PFSK-1 (cell line): Measurements from ENCODE around the gene PTPRK.

Experiments
- FOXP2 ChIP-seq: optimal IDR thresholded peaks from 2 replicates; pipeline ENCODE3; 2011; ENCODE audit warnings: borderline replicate concordance, control low read depth, inconsistent platforms; ENCODE audit not compliant: insufficient read depth; ENCODE audit errors: extremely low read length, extremely low read depth
- POLR2AphosphoS5 ChIP-seq: IDR thresholded peaks from 2 replicates; pipeline ENCODE4 v1.6.1; 2012; ENCODE audit warnings: low read depth, mild to moderate bottlenecking, control low read depth, low read length, moderate library complexity
- REST ChIP-seq, 2 experiments: IDR thresholded peaks; 2 replicates each; pipeline versions ENCODE4 v1.6.1 to v1.8.0; 2011 to 2012; ENCODE audit warnings: low read depth in 2 of 2, low read length in 2 of 2, control low read depth in 1 of 2, inconsistent platforms in 1 of 2, mild to moderate bottlenecking in 1 of 2, moderate library complexity in 1 of 2; ENCODE audit not compliant: insufficient read depth in 1 of 2
- SIN3A ChIP-seq: IDR thresholded peaks from 2 replicates; pipeline ENCODE4 v1.6.1; 2012; ENCODE audit warnings: mild to moderate bottlenecking, low read length, moderate library complexity, borderline replicate concordance; ENCODE audit not compliant: insufficient read depth
- TAF1 ChIP-seq: IDR thresholded peaks from 2 replicates; pipeline ENCODE4 v1.6.1; 2012; ENCODE audit warnings: low read length, control low read depth, borderline replicate concordance; ENCODE audit not compliant: insufficient read depth

PTPRK gene

GRCh38 chr6:128443553-128443952, 76.8 kb downstream of the PTPRK start:
- TF ChIP-seq SIN3A (no peak), REST (IDR thresholded peaks at IDR 0.05; ENCODE audit: insufficient read depth in 1 of 2, low read depth in 2 of 2, low read length in 2 of 2) (no peak), FOXP2 (no peak), TAF1 (no peak), POLR2AphosphoS5 (no peak)

GRCh38 chr6:128439627-128440026, 80.8 kb downstream of the PTPRK start:
- TF ChIP-seq REST (IDR thresholded peaks at IDR 0.05; ENCODE audit: insufficient read depth in 1 of 2, low read depth in 2 of 2, low read length in 2 of 2) (no peak), TAF1 (no peak)

- TF ChIP-seq TAF1 (no peak), POLR2AphosphoS5 (no peak), REST (IDR thresholded peaks at IDR 0.05; ENCODE audit: insufficient read depth in 1 of 2, low read depth in 2 of 2, low read length in 2 of 2) (no peak), SIN3A (no peak), FOXP2 (no peak)
Observed at GRCh38 chr6:128438393-128438792, 82.0 kb downstream of the PTPRK start.

- TF ChIP-seq SIN3A = no peak
- TF ChIP-seq TAF1 = no peak
- no peak for TF ChIP-seq REST (IDR thresholded peaks at IDR 0.05; ENCODE audit: insufficient read depth in 1 of 2, low read depth in 2 of 2, low read length in 2 of 2)
- TF ChIP-seq FOXP2 = no peak
- TF ChIP-seq POLR2AphosphoS5 = no peak
Observed at GRCh38 chr6:128437685-128438084, 82.7 kb downstream of the PTPRK start.

- TF ChIP-seq TAF1 (no peak), REST (IDR thresholded peaks at IDR 0.05; ENCODE audit: insufficient read depth in 1 of 2, low read depth in 2 of 2, low read length in 2 of 2) (no peak), FOXP2 (no peak), SIN3A (no peak)
Observed at GRCh38 chr6:128432394-128432793, 88.0 kb downstream of the PTPRK start.
